A549 (cell line): ENCODE results near the gene NHEJ1. TPM values are rescaled to one million over a fixed set of nuclear protein-coding genes. Genes with fewer than 3 reads are reported as not detected.
A peak's percentile ranks its signal among the peaks of the same experiment; 100 is the strongest.

ENCODE experiments used
- ATAC-seq, 2 experiments: fragments of 200-7000 bp in 1 of 2; fragments of >200 bp in 1 of 2; cut with Nextera tagmentation in 1 of 2; cut with Tn5 transposase in 1 of 2; 3 replicates each; pipeline versions ENCODE4 v1.8.0 to v1.9.1; 2018 to 2020; ENCODE audit warnings: mild to moderate bottlenecking in 1 of 2, moderate library complexity in 1 of 2
- CTCF ChIA-PET: fragments of 300-600 bp; sonication (Branson Sonifier 250); formaldehyde crosslinking; extraction: SDS; loops from one replicate; lab custom pipeline; 2021; ENCODE audit warnings: antibody characterized with exemption, inconsistent platforms; lab: Yijun Ruan, JAX
- POLR2A ChIA-PET: fragments of 350-600 bp; formaldehyde crosslinking; extraction: SDS; loops from one replicate; lab custom pipeline; 2021; ENCODE audit warnings: antibody characterized with exemption, inconsistent platforms; lab: Yijun Ruan, JAX
- DNase-seq, 2 experiments: peaks; one replicate each; pipeline versions ENCODE4 v3.0.0 to v3.0.0-alpha.2; 2011 to 2016; ENCODE audit warnings: low read depth in 1 of 2, low spot score in 1 of 2
- FAIRE-seq: peaks from 2 replicates; lab custom pipeline; 2011; peaks lifted over from hg19 to GRCh38; lab: Jason Lieb, UNC
- H3K27ac ChIP-seq, 2 experiments: fragments of >200 bp; sonication (Bioruptor Twin); formaldehyde crosslinking; 3 replicates each; pipeline ENCODE4 v1.5.1; 2016 to 2017
- H3K4me1 ChIP-seq: fragments of >200 bp; sonication (Bioruptor Twin); formaldehyde crosslinking; 3 replicates; pipeline ENCODE4 v1.6.1; 2016
- H3K4me2 ChIP-seq: fragments of >200 bp; sonication (Bioruptor Twin); formaldehyde crosslinking; 3 replicates; pipeline ENCODE4 v1.6.1; 2016
- H3K4me3 ChIP-seq: fragments of >200 bp; sonication (Bioruptor Twin); formaldehyde crosslinking; 3 replicates; pipeline ENCODE4 v1.5.1; 2016
- H3K9me3 ChIP-seq: fragments of >200 bp; sonication (Bioruptor Twin); formaldehyde crosslinking; 3 replicates; pipeline ENCODE4 v1.6.1; 2016
- BHLHE40 ChIP-seq: IDR thresholded peaks from 2 replicates; pipeline ENCODE4 v1.6.1; 2012; ENCODE audit warnings: low read depth, low read length, inconsistent platforms
- CHD4 ChIP-seq: fragments of 200-600 bp; sonication (generic); IDR thresholded peaks from 2 replicates; pipeline ENCODE4 v1.6.1; 2016; ENCODE audit warnings: antibody characterized with exemption, mild to moderate bottlenecking, borderline replicate concordance
- E2F6 ChIP-seq: IDR thresholded peaks from 2 replicates; pipeline ENCODE4 v1.6.1; 2012; ENCODE audit warnings: low read depth, borderline replicate concordance
- EHF ChIP-seq: fragments of 250-450 bp; sonication (Bioruptor Pico); IDR thresholded peaks from 2 replicates; pipeline ENCODE4 v1.5.0; 2020; ENCODE audit warnings: mild to moderate bottlenecking
- ELK1 ChIP-seq: fragments of 150-350 bp; IDR thresholded peaks from 2 replicates; pipeline ENCODE4 v1.6.1; 2014; ENCODE audit warnings: low read depth, mild to moderate bottlenecking, low read length
- EP300 ChIP-seq, 2 experiments: fragments of >200 bp; sonication (Bioruptor Twin); formaldehyde crosslinking; IDR thresholded peaks; 2 replicates in 1 of 2; 3 replicates in 1 of 2; pipeline ENCODE4 v1.6.1; 2016 to 2017
- GATA3 ChIP-seq: IDR thresholded peaks from 2 replicates; pipeline ENCODE4 v1.6.1; 2012; ENCODE audit warnings: borderline replicate concordance
- HES2 ChIP-seq: fragments of >200 bp; sonication (Bioruptor Twin); formaldehyde crosslinking; IDR thresholded peaks from 2 replicates; pipeline ENCODE4 v1.6.1; 2016
- MAX ChIP-seq: IDR thresholded peaks from 2 replicates; pipeline ENCODE4 v1.6.1; 2012
- MAZ ChIP-seq: fragments of 150-350 bp; IDR thresholded peaks from 2 replicates; pipeline ENCODE4 v1.6.1; 2014; ENCODE audit warnings: antibody characterized with exemption, low read depth, low read length, borderline replicate concordance
- MYC ChIP-seq: IDR thresholded peaks from 2 replicates; pipeline ENCODE4 v1.6.1; 2012; ENCODE audit warnings: mild to moderate bottlenecking, inconsistent platforms, low read length, improper control_type of control experiment, borderline replicate concordance
- NFE2L2 ChIP-seq: fragments of 150-350 bp; conservative IDR thresholded peaks from 2 replicates; pipeline ENCODE4 v1.6.1; 2014; ENCODE audit warnings: low read length
- NPAS2 ChIP-seq: fragments of 250-450 bp; sonication (Bioruptor Pico); IDR thresholded peaks from 2 replicates; pipeline ENCODE4 v1.8.0; 2022; ENCODE audit warnings: mild to moderate bottlenecking, moderate library complexity, borderline replicate concordance
- PBX3 ChIP-seq: IDR thresholded peaks from 2 replicates; pipeline ENCODE4 v1.6.1; 2012
- POLR2A ChIP-seq: IDR thresholded peaks from 2 replicates; pipeline ENCODE4 v1.6.1; 2012; ENCODE audit warnings: mild to moderate bottlenecking, low read length
- RARB ChIP-seq: fragments of 250-450 bp; sonication (Bioruptor Pico); IDR thresholded peaks from 2 replicates; pipeline ENCODE4 v1.8.0; 2021; ENCODE audit warnings: mild to moderate bottlenecking, moderate library complexity
- RNF2 ChIP-seq: fragments of 200-600 bp; sonication (generic); IDR thresholded peaks from 2 replicates; pipeline ENCODE4 v1.6.1; 2016; ENCODE audit warnings: low read depth, mild to moderate bottlenecking, antibody characterized with exemption, moderate library complexity, borderline replicate concordance
- TFCP2L1 ChIP-seq: fragments of 250-450 bp; sonication (Bioruptor Pico); IDR thresholded peaks from 2 replicates; pipeline ENCODE4 v1.5.0; 2021; ENCODE audit warnings: mild to moderate bottlenecking
- TP53 ChIP-seq: fragments of 250-450 bp; sonication (Bioruptor Pico); IDR thresholded peaks from 2 replicates; pipeline ENCODE4 v1.5.0; 2021; ENCODE audit warnings: mild to moderate bottlenecking, moderate library complexity
- WGBS: methylation state at CpG from one replicate; pipeline ENCODE4 v1.1.6; 2017; ENCODE audit errors: missing lambda C conversion rate; 5-methylcytosine and 5-hydroxymethylcytosine counted together
- polyA plus RNA-seq, 4 experiments: library from polyadenylated mRNA; depleted of rRNA in 3 of 4; stranded (reverse); fragments of >200 nt; fragmentation: RNase III in 1 of 4; extraction: RNeasy Plus Mini Kit Qiagen cat#74134 plus additional on column Dnase treatment in 1 of 4; gene quantifications; 2 replicates in 3 of 4; 3 replicates in 1 of 4; pipeline ENCODE4 v1.2.3, GENCODE V29; 2011 to 2017

Gene NHEJ1
- polyA plus RNA-seq, 2 of the 4 experiments (the other 2 are of a cell fraction), result 18.5 to 31.8 TPM

- TF ChIP-seq MAX (peak; percentile 57; the same call in 1 of the 2 replicates), MAZ (peak; percentile 61; the same call in 1 of the 2 replicates), NFE2L2 (no peak)
These were observed 45.9 kb upstream of the NHEJ1 start, which contains the start of gene ZFAND2B (continued) for GRCh38 chr2:219206328-219207133.

GRCh38 chr2:219205981-219206327 is 45.3 kb upstream of the NHEJ1 start:
- H3K4me2 ChIP-seq, result peak overlapping the region; percentile 85
- ATAC-seq (no peak), DNase-seq (no peak), FAIRE-seq (no peak)
- peak overlapping the region; percentile 95 to 98 for H3K27ac ChIP-seq
- H3K4me3 ChIP-seq, result peak overlapping the region; percentile 53
- H3K4me1 ChIP-seq, result peaks cover 16% of the 10 kb centered on the region
- peaks cover 3% of the 10 kb centered on the region; the same call in 1 of the 3 replicates for H3K9me3 ChIP-seq
- POLR2A ChIA-PET, result interaction anchor here (0.7 to 3.9 kb wide), 9 partner anchors 10 to 148 kb away, joined by 3 to 25 read pairs (median 6); partner anchors contain the start of genes ABCB6, CNPPD1, DNAJB2 and GLB1L
- TF ChIP-seq RARB (CRISPR knock-in tag) (no peak), PBX3 (no peak), MYC (no peak), ELK1 (no peak), E2F6 (no peak), BHLHE40 (no peak), POLR2A (no peak), NPAS2 (CRISPR knock-in tag) (no peak), NFE2L2 (no peak), TP53 (no peak), TFCP2L1 (no peak), GATA3 (no peak), CHD4 (no peak), HES2 (no peak)
- WGBS, result 15% methylated on average over 7 of the region's 7 CpGs
- CTCF ChIA-PET, result interaction anchor here (0.6 to 3.2 kb wide), 14 partner anchors 9 to 330 kb away, joined by 3 to 20 read pairs (median 4); partner anchors contain the start of gene NHEJ1

GRCh38 chr2:219205165-219205538 is 44.5 kb upstream of the NHEJ1 start:
- ATAC-seq (no peak), DNase-seq (no peak), FAIRE-seq (no peak)
- H3K4me3 ChIP-seq, result no peak overlapping the region
- H3K4me2 ChIP-seq, result no peak overlapping the region
- 81% methylated on average over 5 of the region's 5 CpGs for WGBS
- H3K27ac ChIP-seq, result no peak overlapping the region
- peaks cover 3% of the 10 kb centered on the region; the same call in 1 of the 3 replicates for H3K9me3 ChIP-seq
- CTCF ChIA-PET, result interaction anchor here (2.0 to 3.2 kb wide), 2 partner anchors 34 to 46 kb away, joined by 6 to 20 read pairs; partner anchors contain the start of gene NHEJ1
- TF ChIP-seq EP300 (IDR thresholded peaks at IDR 0.05), result no peak
- TF ChIP-seq RNF2, result no peak
- no peak for TF ChIP-seq EHF (CRISPR knock-in tag)
- no peak for TF ChIP-seq NFE2L2
- no peak for TF ChIP-seq MAZ
- TF ChIP-seq CHD4, result 0 out of 2 replicates have a peak, but pooled peaks have one; percentile 16
- no peak for TF ChIP-seq MAX
- POLR2A ChIA-PET, result no interaction called here
- H3K4me1 ChIP-seq, result peaks cover 16% of the 10 kb centered on the region
